DMS79 (cell line): ENCODE measurements around the gene PLEKHF1.
A peak's percentile ranks its signal among the peaks of the same experiment; 100 is the strongest.
"Not testable (repeated sequence)": the region's sequence is repeated elsewhere in the genome, so short reads cannot be mapped to it uniquely, and the experiment has no call there.

Experiments used
- DNase-seq: peaks from one replicate; lab custom pipeline; 2025; lab: John Stamatoyannopoulos, UW

PLEKHF1 gene

GRCh38 chr19:29665215-29665825 is at the start of gene PLEKHF1:
TSS of gene PLEKHF1 (plus strand) at chr19:29665461. CDS start at chr19:29673840, 8,379 bp downstream.
- DNase-seq: peak; percentile 25

- no peak for DNase-seq
These were observed 49.3 kb upstream of the PLEKHF1 start for GRCh38 chr19:29615891-29616425.

GRCh38 chr19:29616541-29616940 is 48.7 kb upstream of the PLEKHF1 start:
- no peak for DNase-seq

GRCh38 chr19:29617366-29618266 is 47.6 kb upstream of the PLEKHF1 start:
- no peak for DNase-seq

- no peak for DNase-seq
These were observed 46.8 kb upstream of the PLEKHF1 start for GRCh38 chr19:29618434-29618833.

- no peak for DNase-seq
These were observed 46.4 kb upstream of the PLEKHF1 start for GRCh38 chr19:29618871-29619270.

GRCh38 chr19:29620931-29621351 is 44.3 kb upstream of the PLEKHF1 start:
- no peak for DNase-seq

- DNase-seq: no peak
These were observed 42.8 kb upstream of the PLEKHF1 start for GRCh38 chr19:29622166-29623070.

GRCh38 chr19:29623726-29624488 is 41.4 kb upstream of the PLEKHF1 start:
- DNase-seq: no peak

GRCh38 chr19:29624489-29625185 is 40.6 kb upstream of the PLEKHF1 start:
- DNase-seq: no peak

GRCh38 chr19:29625186-29625651 is 40.0 kb upstream of the PLEKHF1 start:
- no peak for DNase-seq

GRCh38 chr19:29626386-29626785 is 38.9 kb upstream of the PLEKHF1 start:
- DNase-seq: no peak

GRCh38 chr19:29626832-29627231 is 38.4 kb upstream of the PLEKHF1 start:
- DNase-seq: not testable (repeated sequence)

GRCh38 chr19:29628661-29629385 is 36.4 kb upstream of the PLEKHF1 start:
- no peak for DNase-seq

GRCh38 chr19:29629836-29630534 is 35.3 kb upstream of the PLEKHF1 start:
- DNase-seq: no peak

- no peak for DNase-seq
These were observed 34.6 kb upstream of the PLEKHF1 start for GRCh38 chr19:29630655-29631054.

GRCh38 chr19:29631450-29631849 is 33.8 kb upstream of the PLEKHF1 start:
- no peak for DNase-seq

- no peak for DNase-seq
These were observed 31.3 kb upstream of the PLEKHF1 start for GRCh38 chr19:29634002-29634401.
